Right lobe of liver (tissue), 4 donors: ENCODE results near the gene RBMS3.

Experiments used
- CTCF ChIP-seq, 4 donors: fragments of 200-600 bp in 3 of 4; fragments of 450-650 bp in 1 of 4; IDR thresholded peaks; one replicate each; pipeline versions ENCODE4 v1.5.1 to v1.8.0; 2016 to 2022; ENCODE audit warnings: antibody characterized with exemption in 4 of 4, mild to moderate bottlenecking in 2 of 4
- POLR2A ChIP-seq: fragments of 450-650 bp; IDR thresholded peaks from one replicate; pipeline ENCODE4 v1.6.1; 2017; ENCODE audit warnings: antibody characterized with exemption, mild to moderate bottlenecking
- donor health status: DM: no; HTN: no; CAD: no.
- donor health status: DM: no; HTN: no; CAD: no.
- donor health status: DM: no; HTN: yes; CAD: no.

GRCh38 chr3:29465836-29466235 is 185.0 kb downstream of the RBMS3 start:
- TF ChIP-seq CTCF (IDR thresholded peaks at IDR 0.05) (no peak), POLR2A (no peak)
